HL-60 (cell line): ENCODE data around the gene HCFC1R1.

Experiments
- TF ChIP-seq, protein P1 (sequence below): IDR thresholded peaks from one replicate; pipeline ENCODE4 v1.5.1; 2011; ENCODE audit warnings: low read length, control low read depth, inconsistent platforms; ENCODE audit not compliant: insufficient read depth
- TF ChIP-seq, protein P2 (sequence below): IDR thresholded peaks from 2 replicates; pipeline ENCODE4 v1.6.1; 2012; ENCODE audit warnings: low read depth; ENCODE audit not compliant: insufficient replicate concordance

DNA sequence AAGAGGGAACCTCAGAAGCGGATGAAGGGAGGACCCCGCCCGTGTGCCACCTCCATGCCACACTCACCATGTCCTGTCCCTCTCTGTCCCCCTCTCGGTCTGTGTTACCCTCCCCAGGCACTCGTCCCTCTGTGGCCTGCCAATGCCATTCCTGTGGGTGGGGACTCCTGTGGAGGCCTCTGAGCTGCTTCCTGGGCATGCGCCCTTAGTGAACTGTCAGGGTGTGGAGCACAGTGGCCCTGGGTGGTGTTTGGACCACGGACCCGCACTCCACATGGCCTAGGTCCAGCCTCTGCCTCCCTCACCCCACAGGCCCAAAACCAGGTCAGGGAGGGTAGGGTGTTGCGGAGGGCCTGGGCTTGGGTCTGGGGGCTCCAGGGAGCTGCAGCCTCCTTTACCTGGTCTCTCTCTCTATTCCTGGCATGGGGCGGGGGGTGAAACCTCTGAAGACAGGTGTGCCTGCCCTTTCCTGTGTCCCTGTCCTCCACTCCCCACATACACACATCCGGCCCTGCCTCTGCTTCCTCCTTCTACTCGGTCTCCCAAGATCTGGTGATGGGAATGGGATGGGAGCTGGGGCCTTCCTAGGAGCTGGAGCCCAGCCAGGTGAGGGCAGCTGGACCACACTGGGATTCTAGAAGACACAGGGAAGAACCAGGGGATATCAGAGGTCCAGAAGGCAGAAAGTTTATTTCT is 32.0 kb downstream of the HCFC1R1 start:
- TF ChIP-seq, protein P1, sequence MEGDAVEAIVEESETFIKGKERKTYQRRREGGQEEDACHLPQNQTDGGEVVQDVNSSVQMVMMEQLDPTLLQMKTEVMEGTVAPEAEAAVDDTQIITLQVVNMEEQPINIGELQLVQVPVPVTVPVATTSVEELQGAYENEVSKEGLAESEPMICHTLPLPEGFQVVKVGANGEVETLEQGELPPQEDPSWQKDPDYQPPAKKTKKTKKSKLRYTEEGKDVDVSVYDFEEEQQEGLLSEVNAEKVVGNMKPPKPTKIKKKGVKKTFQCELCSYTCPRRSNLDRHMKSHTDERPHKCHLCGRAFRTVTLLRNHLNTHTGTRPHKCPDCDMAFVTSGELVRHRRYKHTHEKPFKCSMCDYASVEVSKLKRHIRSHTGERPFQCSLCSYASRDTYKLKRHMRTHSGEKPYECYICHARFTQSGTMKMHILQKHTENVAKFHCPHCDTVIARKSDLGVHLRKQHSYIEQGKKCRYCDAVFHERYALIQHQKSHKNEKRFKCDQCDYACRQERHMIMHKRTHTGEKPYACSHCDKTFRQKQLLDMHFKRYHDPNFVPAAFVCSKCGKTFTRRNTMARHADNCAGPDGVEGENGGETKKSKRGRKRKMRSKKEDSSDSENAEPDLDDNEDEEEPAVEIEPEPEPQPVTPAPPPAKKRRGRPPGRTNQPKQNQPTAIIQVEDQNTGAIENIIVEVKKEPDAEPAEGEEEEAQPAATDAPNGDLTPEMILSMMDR: no peak
- TF ChIP-seq, protein P2, sequence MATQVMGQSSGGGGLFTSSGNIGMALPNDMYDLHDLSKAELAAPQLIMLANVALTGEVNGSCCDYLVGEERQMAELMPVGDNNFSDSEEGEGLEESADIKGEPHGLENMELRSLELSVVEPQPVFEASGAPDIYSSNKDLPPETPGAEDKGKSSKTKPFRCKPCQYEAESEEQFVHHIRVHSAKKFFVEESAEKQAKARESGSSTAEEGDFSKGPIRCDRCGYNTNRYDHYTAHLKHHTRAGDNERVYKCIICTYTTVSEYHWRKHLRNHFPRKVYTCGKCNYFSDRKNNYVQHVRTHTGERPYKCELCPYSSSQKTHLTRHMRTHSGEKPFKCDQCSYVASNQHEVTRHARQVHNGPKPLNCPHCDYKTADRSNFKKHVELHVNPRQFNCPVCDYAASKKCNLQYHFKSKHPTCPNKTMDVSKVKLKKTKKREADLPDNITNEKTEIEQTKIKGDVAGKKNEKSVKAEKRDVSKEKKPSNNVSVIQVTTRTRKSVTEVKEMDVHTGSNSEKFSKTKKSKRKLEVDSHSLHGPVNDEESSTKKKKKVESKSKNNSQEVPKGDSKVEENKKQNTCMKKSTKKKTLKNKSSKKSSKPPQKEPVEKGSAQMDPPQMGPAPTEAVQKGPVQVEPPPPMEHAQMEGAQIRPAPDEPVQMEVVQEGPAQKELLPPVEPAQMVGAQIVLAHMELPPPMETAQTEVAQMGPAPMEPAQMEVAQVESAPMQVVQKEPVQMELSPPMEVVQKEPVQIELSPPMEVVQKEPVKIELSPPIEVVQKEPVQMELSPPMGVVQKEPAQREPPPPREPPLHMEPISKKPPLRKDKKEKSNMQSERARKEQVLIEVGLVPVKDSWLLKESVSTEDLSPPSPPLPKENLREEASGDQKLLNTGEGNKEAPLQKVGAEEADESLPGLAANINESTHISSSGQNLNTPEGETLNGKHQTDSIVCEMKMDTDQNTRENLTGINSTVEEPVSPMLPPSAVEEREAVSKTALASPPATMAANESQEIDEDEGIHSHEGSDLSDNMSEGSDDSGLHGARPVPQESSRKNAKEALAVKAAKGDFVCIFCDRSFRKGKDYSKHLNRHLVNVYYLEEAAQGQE: no peak
